Measurements from ENCODE around the gene AP1M1.
A peak's percentile ranks its signal among the peaks of the same experiment; 100 is the strongest.
"Not testable (repeated sequence)": the region's sequence is repeated elsewhere in the genome, so short reads cannot be mapped to it uniquely, and the experiment has no call there.

AP1M1 gene

GRCh38 chr19:16280306-16280705, 82.6 kb downstream of the AP1M1 start:
- H3K27me3 ChIP-seq (ENCODE audit: control insufficient read depth, insufficient read depth, low read length) = peaks cover 14% of the 10 kb centered on the region
- H3K4me1 ChIP-seq (ENCODE audit: control insufficient read depth, insufficient read depth, low read length) = peaks cover 21% of the 10 kb centered on the region
- no peak overlapping the region for H3K9ac ChIP-seq (ENCODE audit: low read depth, low read length)
- H3K9me3 ChIP-seq (replicated peaks; ENCODE audit: low read length) = no peaks in the 10 kb centered on the region
- no peak overlapping the region for H3K4me3 ChIP-seq (ENCODE audit: low read length)
- H3K36me3 ChIP-seq (ENCODE audit: insufficient read depth, low read length) = no peaks in the 10 kb centered on the region
- no peak overlapping the region for H3K4me2 ChIP-seq (ENCODE audit: low read length)

GRCh38 chr19:16281743-16282142, 84.0 kb downstream of the AP1M1 start:
- Histone ChIP-seq H3K27me3 (ENCODE audit: control insufficient read depth, insufficient read depth, low read length) (peaks cover 24% of the 10 kb centered on the region), H3K36me3 (ENCODE audit: insufficient read depth, low read length) (no peaks in the 10 kb centered on the region), H3K4me2 (ENCODE audit: low read length) (no peak overlapping the region), H3K4me3 (ENCODE audit: low read length) (no peak overlapping the region), H3K4me1 (ENCODE audit: control insufficient read depth, insufficient read depth, low read length) (peaks cover 21% of the 10 kb centered on the region), H3K9me3 (replicated peaks; ENCODE audit: low read length) (no peaks in the 10 kb centered on the region), H3K9ac (ENCODE audit: low read depth, low read length) (no peak overlapping the region)

- Histone ChIP-seq H3K4me1 (ENCODE audit: control insufficient read depth, insufficient read depth, low read length) (peaks cover 21% of the 10 kb centered on the region), H3K4me3 (ENCODE audit: low read length) (peak overlapping the region; percentile 36), H3K9me3 (replicated peaks; ENCODE audit: low read length) (no peaks in the 10 kb centered on the region), H3K9ac (ENCODE audit: low read depth, low read length) (peak overlapping the region; percentile 77), H3K27me3 (ENCODE audit: control insufficient read depth, insufficient read depth, low read length) (peaks cover 26% of the 10 kb centered on the region), H3K4me2 (ENCODE audit: low read length) (peak overlapping the region; percentile 72), H3K36me3 (ENCODE audit: insufficient read depth, low read length) (no peaks in the 10 kb centered on the region)
Observed at GRCh38 chr19:16283210-16284061, 85.7 kb downstream of the AP1M1 start.

- H3K4me2 ChIP-seq (ENCODE audit: low read length) = no peak overlapping the region
- H3K27me3 ChIP-seq (ENCODE audit: control insufficient read depth, insufficient read depth, low read length) = peaks cover 26% of the 10 kb centered on the region
- H3K36me3 ChIP-seq (ENCODE audit: insufficient read depth, low read length) = no peaks in the 10 kb centered on the region
- H3K9ac ChIP-seq (ENCODE audit: low read depth, low read length) = no peak overlapping the region
- no peaks in the 10 kb centered on the region for H3K9me3 ChIP-seq (replicated peaks; ENCODE audit: low read length)
- peaks cover 15% of the 10 kb centered on the region for H3K4me1 ChIP-seq (ENCODE audit: control insufficient read depth, insufficient read depth, low read length)
- H3K4me3 ChIP-seq (ENCODE audit: low read length) = no peak overlapping the region
Observed at GRCh38 chr19:16284505-16284904, 86.8 kb downstream of the AP1M1 start.

GRCh38 chr19:16285079-16285478, 87.4 kb downstream of the AP1M1 start:
- H3K9ac ChIP-seq (ENCODE audit: low read depth, low read length); H3K4me3 ChIP-seq (ENCODE audit: low read length); H3K9me3 ChIP-seq (replicated peaks; ENCODE audit: low read length); H3K36me3 ChIP-seq (ENCODE audit: insufficient read depth, low read length); H3K4me2 ChIP-seq (ENCODE audit: low read length): not testable (repeated sequence)
- Histone ChIP-seq H3K4me1 (ENCODE audit: control insufficient read depth, insufficient read depth, low read length) (peaks cover 13% of the 10 kb centered on the region), H3K27me3 (ENCODE audit: control insufficient read depth, insufficient read depth, low read length) (peaks cover 26% of the 10 kb centered on the region)

GRCh38 chr19:16285769-16286498, 88.2 kb downstream of the AP1M1 start:
- peaks cover 26% of the 10 kb centered on the region for H3K27me3 ChIP-seq (ENCODE audit: control insufficient read depth, insufficient read depth, low read length)
- H3K9ac ChIP-seq (ENCODE audit: low read depth, low read length) = no peak overlapping the region
- H3K9me3 ChIP-seq (replicated peaks; ENCODE audit: low read length) = no peaks in the 10 kb centered on the region
- H3K4me2 ChIP-seq (ENCODE audit: low read length) = peak overlapping the region; percentile 37
- peaks cover 13% of the 10 kb centered on the region for H3K4me1 ChIP-seq (ENCODE audit: control insufficient read depth, insufficient read depth, low read length)
- no peaks in the 10 kb centered on the region for H3K36me3 ChIP-seq (ENCODE audit: insufficient read depth, low read length)
- H3K4me3 ChIP-seq (ENCODE audit: low read length) = no peak overlapping the region

- Histone ChIP-seq H3K27me3 (ENCODE audit: control insufficient read depth, insufficient read depth, low read length) (peaks cover 26% of the 10 kb centered on the region), H3K36me3 (ENCODE audit: insufficient read depth, low read length) (no peaks in the 10 kb centered on the region), H3K9ac (ENCODE audit: low read depth, low read length) (no peak overlapping the region), H3K9me3 (replicated peaks; ENCODE audit: low read length) (no peaks in the 10 kb centered on the region), H3K4me3 (ENCODE audit: low read length) (no peak overlapping the region), H3K4me2 (ENCODE audit: low read length) (no peak overlapping the region), H3K4me1 (ENCODE audit: control insufficient read depth, insufficient read depth, low read length) (peaks cover 16% of the 10 kb centered on the region)
Observed at GRCh38 chr19:16288544-16288943, 90.8 kb downstream of the AP1M1 start.

- peaks cover 24% of the 10 kb centered on the region for H3K27me3 ChIP-seq (ENCODE audit: control insufficient read depth, insufficient read depth, low read length)
- H3K4me1 ChIP-seq (ENCODE audit: control insufficient read depth, insufficient read depth, low read length) = peaks cover 18% of the 10 kb centered on the region
- no peaks in the 10 kb centered on the region for H3K36me3 ChIP-seq (ENCODE audit: insufficient read depth, low read length)
- no peak overlapping the region for H3K4me3 ChIP-seq (ENCODE audit: low read length)
- H3K4me2 ChIP-seq (ENCODE audit: low read length) = no peak overlapping the region
- H3K9me3 ChIP-seq (replicated peaks; ENCODE audit: low read length) = no peaks in the 10 kb centered on the region
- no peak overlapping the region for H3K9ac ChIP-seq (ENCODE audit: low read depth, low read length)
Observed at GRCh38 chr19:16289594-16289993, 91.9 kb downstream of the AP1M1 start.

- Histone ChIP-seq H3K27me3 (ENCODE audit: control insufficient read depth, insufficient read depth, low read length) (peaks cover 16% of the 10 kb centered on the region), H3K36me3 (ENCODE audit: insufficient read depth, low read length) (no peaks in the 10 kb centered on the region), H3K4me3 (ENCODE audit: low read length) (no peak overlapping the region), H3K4me1 (ENCODE audit: control insufficient read depth, insufficient read depth, low read length) (peaks cover 18% of the 10 kb centered on the region), H3K4me2 (ENCODE audit: low read length) (no peak overlapping the region), H3K9me3 (replicated peaks; ENCODE audit: low read length) (no peaks in the 10 kb centered on the region), H3K9ac (ENCODE audit: low read depth, low read length) (no peak overlapping the region)
Observed at GRCh38 chr19:16290692-16291091, 93.0 kb downstream of the AP1M1 start.

GRCh38 chr19:16293118-16294091, 95.7 kb downstream of the AP1M1 start:
- no peaks in the 10 kb centered on the region for H3K36me3 ChIP-seq (ENCODE audit: insufficient read depth, low read length)
- H3K27me3 ChIP-seq (ENCODE audit: control insufficient read depth, insufficient read depth, low read length) = no peaks in the 10 kb centered on the region
- H3K9ac ChIP-seq (ENCODE audit: low read depth, low read length) = peak overlapping the region; percentile 76
- peak overlapping the region; percentile 76 for H3K4me2 ChIP-seq (ENCODE audit: low read length)
- peak overlapping the region; percentile 53 for H3K4me3 ChIP-seq (ENCODE audit: low read length)
- no peaks in the 10 kb centered on the region for H3K9me3 ChIP-seq (replicated peaks; ENCODE audit: low read length)
- H3K4me1 ChIP-seq (ENCODE audit: control insufficient read depth, insufficient read depth, low read length) = peaks cover 25% of the 10 kb centered on the region

GRCh38 chr19:16295057-16295456, 97.3 kb downstream of the AP1M1 start:
- no peaks in the 10 kb centered on the region for H3K27me3 ChIP-seq (ENCODE audit: control insufficient read depth, insufficient read depth, low read length)
- H3K36me3 ChIP-seq (ENCODE audit: insufficient read depth, low read length) = no peaks in the 10 kb centered on the region
- H3K9ac ChIP-seq (ENCODE audit: low read depth, low read length) = no peak overlapping the region
- no peak overlapping the region for H3K4me3 ChIP-seq (ENCODE audit: low read length)
- peaks cover 25% of the 10 kb centered on the region for H3K4me1 ChIP-seq (ENCODE audit: control insufficient read depth, insufficient read depth, low read length)
- H3K4me2 ChIP-seq (ENCODE audit: low read length) = no peak overlapping the region
- H3K9me3 ChIP-seq (replicated peaks; ENCODE audit: low read length) = no peaks in the 10 kb centered on the region
